ENCODE measurements around the gene C1orf226.

The C1orf226 gene

DNA sequence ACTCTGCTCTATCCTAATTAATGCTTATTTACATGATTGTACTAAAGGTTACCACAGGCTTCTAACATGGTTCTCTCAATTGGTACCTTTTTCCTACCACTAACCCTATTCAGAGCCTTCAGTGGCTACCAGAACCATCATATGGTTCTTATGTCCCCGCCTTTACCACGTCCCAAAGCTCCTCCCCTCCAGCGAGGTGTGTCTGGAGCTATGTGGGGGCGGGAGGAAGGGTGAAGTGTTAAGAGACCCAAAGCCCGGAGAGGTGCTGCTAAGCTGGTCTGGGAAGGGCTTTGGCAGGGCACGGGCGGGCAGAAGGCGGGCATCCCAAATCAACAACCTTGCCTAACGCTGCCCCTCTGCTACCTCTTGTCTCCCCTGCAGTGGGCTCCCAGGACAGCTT is 14.9 kb upstream of the C1orf226 start:
- no peak for DNase-seq

DNA sequence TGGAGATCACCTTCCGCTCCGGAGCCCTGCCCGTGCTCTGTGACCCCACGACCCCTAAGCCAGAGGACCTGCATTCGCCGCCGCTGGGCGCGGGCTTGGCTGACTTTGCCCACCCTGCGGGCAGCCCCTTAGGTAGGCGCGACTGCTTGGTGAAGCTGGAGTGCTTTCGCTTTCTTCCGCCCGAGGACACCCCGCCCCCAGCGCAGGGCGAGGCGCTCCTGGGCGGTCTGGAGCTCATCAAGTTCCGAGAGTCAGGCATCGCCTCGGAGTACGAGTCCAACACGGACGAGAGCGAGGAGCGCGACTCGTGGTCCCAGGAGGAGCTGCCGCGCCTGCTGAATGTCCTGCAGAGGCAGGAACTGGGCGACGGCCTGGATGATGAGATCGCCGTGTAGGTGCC is 14.5 kb upstream of the C1orf226 start:
- no peak for DNase-seq

DNA sequence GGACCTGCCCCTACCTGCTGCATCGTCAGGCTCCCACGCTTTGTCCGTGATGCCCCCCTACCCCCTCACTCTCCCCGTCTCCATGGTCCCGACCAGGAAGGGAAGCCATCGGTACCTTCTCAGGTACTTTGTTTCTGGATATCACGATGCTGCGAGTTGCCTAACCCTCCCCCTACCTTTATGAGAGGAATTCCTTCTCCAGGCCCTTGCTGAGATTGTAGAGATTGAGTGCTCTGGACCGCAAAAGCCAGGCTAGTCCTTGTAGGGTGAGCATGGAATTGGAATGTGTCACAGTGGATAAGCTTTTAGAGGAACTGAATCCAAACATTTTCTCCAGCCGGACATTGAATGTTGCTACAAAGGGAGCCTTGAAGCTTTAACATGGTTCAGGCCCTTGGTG is 13.8 kb upstream of the C1orf226 start:
- no peak for DNase-seq

DNA sequence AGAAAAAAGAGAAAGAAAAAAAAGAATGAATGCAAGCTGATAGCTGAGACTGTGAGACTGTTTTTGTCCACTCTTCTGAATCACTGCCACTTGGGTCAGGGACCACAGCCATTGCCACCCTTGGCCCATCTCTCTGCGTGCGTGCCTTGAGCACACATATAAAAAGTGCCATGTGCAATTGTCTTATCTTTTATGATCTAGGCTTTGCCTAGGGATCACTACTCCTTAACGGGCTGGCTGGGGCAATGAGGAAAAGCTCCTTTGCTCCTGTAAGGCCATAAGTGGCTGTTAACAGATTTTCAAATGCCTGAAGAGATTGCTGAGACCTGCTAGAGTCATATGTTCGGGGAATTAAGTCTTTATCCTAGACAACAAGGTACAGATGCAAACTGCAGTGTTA is 13.1 kb upstream of the C1orf226 start:
- DNase-seq = no peak

DNA sequence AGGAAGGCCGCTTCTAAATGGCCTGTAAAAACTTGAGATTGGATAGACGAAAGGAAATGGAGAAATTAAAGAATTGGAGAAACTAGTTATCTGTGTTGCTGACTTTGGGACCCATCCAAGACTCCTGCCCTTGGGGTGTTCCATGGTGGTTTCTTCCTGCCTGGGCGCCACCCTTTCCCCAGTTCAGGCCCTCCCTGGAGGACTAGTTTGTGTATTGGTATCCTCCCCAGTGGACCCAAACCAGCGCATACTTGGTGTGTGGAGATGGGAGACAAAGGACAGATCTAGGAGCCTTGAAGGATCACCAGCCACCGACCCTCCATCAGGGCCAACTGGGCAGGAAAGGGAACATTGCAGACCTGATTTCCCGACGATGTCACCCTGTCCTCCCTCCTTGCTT is 12.0 kb upstream of the C1orf226 start:
- no peak for DNase-seq

DNA sequence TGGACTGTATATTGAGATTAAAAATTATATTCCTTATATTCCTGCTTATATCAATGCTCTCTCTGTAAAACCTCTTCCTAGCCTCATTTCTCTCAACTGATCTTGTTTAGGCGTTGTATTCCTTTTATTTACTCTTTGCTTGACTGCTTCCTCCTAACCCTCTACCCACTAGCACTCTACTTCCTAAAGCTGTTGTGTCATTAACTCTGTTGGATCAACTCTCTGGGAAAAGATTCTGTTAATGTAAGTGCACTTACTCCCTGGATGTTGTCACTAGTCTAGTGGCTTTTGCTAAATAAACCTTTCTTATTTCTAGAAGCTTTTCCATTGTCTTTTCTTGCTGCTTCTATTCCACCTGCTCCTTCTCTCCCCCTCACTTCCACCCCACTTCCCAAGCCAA is 11.4 kb upstream of the C1orf226 start:
- no peak for DNase-seq

DNA sequence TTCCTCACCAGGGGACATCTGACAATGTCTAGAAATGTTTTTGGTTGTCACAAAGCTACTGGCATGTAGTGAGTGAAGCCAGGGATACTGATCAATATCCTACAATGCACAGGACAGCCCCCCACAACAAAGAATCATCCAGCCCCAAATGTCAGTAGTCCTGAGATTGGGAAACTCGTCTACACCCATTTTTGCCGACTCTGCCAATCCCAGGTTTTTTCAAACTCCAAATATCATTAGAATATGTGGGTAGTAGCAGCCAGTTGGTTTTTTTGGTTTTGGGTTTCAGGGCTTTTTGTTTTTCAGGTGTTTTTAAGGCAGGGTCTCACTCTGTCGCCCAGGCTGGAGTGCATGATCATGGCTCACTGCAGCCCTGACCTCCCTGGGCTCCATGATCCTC is 10.8 kb upstream of the C1orf226 start:
- no peak for DNase-seq

DNA sequence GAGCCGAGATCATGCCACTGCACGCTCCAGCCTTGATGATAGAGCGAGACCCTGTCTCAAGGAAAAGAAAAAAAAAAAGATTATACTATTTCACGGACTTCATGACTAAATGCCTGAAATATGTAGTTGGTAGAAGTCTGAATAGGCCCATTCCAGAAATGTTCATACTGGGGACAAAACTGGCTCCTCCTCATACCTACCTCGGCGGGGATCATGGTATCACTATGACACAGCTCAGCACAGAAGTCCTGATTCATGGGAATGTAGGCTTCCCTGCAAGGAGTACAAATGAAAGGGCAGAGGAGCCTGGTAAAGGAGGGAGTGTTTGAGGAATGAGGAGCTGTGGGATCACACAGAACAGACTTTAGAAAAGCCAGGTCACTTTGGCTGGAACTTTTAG is 9.9 kb upstream of the C1orf226 start:
- no peak for DNase-seq

DNA sequence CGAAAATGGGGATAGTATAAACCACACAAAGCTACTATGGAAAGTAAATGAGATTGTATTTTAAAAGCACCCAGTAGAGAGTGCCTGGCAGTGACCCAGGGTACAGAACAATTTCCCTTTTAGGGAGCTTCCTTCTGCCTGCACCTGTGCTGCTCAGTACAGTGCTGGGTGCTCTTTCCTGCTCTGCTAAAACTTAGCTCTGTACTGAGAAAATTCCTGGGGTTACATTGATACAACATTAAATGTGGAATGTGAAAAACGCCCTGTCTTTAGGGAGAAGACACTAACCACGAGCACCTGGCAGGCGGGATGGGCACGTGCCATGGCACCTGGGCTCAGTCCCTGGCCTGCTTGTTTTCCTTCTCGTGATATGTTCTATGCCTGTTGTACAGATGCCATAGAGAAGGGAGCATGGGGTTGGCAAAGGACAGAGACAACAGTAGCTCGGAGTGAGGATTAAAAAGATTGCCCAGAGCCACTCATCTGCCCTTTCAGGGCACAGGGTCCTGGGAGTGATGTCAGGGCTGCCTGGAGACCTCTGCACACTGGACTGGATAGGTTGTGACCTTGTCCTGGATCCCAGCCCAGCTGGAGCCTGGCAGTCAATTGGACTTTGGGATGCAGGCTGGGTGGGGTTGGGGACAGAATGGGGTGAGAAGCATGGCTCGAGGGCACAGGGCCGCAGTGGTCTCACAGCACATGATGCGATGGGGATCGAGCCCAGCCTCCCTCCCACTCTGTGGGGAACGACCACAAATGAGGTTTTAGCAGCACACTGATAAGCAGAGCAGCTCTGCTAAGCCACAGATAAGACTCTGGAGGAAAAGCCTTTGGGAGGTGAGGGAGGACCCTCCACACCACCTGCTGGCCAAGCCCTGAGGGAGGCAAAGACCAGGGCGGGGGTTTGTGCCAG is 9.1 kb upstream of the C1orf226 start:
- no peak for DNase-seq

DNA sequence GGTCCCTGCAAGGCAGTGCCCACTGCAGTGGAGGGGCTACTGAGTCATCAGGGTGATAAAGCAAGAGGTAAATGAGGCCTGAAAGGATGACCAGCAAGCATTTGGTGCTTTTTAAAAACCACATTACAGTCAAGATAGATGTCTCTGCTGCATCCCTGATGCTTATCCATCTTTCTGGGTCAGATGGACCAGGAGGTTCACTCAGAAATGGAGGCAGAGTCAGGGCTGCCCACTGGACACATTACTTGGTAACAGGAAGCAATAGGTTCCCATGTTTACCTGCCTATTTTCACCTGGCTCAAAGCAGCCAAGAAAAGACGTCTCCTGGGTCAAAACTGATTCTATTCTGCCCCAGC is 8.5 kb upstream of the C1orf226 start:
- no peak for DNase-seq

DNA sequence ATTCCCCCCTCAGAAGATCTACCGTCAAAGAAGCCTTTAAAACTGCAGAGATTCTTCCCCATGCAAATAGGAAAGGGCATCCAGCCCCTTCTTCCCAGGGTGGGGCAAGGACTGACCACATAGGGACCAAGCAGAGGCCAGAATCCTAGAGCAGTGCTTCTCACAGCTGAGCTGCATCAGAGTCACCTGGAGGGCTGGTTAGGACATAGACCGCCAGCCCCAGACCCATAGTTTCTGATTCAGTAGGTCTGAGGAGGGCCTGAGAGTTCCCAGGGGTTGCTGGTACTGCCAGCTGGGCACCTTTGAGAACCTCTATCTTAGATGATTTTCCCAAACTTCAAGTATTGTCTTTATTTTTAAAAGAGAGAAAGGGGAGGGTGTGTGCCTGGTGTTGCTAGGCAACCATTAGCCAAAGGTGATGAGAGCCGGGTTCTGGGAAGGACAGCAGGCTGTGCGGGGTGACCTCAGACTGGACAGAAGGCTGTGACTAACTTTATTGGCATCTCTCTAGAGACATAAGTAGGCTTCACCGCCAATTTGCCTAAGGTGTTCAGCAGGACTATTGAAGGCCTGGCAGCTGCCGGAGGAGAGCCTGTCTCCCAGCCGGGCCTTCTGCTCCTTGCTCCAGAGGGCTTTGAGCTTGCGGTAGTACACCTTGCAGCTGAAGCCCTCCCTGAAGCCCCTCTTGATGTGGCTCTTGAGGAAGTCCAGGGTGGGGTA is 7.8 kb upstream of the C1orf226 start:
- no peak for DNase-seq

DNA sequence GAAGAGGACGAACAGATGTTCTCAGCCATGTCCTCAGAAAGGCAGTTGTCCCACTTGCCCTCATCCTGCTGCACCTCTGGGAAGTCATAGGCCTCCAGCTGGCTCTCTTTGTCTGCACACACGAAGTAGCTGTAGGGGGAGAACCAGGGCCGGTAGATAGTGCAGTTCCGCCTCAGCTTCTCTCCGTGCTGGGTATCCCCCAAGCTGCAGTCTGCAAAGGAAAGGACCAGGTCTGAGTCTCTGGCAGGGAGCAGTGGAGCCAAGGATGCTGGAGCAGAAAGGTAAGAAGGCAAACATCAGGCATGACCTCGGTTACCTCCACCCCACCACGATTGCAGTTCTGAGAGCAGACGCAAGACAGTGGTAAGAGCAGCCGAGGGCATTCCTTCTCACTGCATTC is 7.1 kb upstream of the C1orf226 start:
- no peak for DNase-seq

DNA sequence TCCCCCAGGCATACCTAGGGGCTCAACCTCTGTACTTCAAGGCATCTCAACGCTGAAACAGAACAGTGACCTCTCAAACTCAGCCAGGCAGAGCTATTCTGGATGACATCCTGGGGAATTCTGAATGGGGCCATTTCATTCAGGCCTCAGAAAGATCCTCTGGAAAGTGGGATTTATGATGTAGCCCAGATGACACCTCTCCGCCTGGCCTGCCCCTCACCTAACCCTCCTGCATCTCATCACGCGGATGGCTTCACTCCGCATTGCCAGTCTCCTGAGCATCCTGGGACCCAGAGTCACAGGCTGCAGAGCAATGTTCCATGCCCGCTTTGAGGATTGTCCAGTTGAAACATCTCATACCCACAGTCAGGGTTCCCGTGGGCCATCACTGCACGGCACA is 6.1 kb upstream of the C1orf226 start:
- no peak for DNase-seq

DNA sequence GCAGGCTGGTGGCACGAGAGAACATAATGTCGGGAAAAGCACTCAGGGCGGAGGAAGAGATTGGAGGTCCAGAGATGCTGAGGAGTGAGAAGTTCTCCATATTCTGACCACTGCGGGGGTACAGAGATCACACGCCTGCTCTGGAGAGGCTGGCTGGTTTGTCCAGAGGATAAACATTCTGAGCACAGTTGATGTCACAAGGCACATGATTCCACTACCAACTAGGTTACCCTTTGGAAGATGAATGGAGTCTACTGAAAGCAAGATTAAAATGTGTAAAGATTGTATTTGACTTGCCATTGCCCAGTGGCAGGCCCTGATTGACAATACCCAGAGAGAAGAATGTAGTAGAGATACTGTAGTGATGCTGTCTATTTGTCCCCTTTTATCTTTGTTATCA is 4.8 kb upstream of the C1orf226 start, which contains the start of gene SPATA46:
Gene SPATA46, minus strand, starts transcription at position 164 of the 400 bp plus-strand sequence. Its CDS starts 64 bp downstream, at position 100.
- DNase-seq = no peak

DNA sequence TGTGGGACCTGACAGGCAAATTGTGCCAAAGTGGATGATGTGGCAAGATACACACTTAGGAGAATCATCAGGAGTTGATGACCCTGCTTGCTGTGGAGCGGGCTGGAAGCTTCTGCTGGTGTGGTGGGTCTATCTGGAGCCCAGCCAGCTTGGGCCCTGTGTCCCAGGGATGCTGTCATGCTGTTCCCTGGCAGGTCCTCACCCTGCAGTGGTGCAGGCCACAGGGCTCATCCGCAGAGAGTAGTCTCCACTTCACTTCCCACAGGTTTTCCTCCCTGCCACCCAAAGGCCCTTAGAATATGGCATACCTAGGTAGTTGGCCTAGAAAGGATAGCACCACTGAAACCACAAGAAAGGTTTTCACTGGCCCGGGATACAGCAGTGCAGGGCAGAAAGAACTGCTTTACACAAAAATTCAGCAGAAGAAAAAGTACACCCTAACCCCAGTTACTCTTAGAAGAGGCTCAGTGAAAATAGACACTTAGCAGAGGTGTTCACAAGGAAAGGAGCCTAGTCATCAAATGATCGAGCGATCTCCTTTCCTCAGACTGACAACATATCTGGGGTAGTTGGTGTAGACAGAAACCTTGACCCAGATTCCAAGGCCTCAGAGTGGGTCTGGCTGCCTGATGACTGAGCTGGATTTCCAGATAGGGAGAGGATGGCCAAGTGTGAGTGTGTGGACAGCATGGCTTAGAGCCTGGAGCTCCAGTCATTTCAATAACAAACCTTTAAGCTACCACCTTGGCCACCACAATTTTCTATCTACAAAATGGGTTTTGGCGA is 1.3 kb upstream of the C1orf226 start:
- DNase-seq = no peak

DNA sequence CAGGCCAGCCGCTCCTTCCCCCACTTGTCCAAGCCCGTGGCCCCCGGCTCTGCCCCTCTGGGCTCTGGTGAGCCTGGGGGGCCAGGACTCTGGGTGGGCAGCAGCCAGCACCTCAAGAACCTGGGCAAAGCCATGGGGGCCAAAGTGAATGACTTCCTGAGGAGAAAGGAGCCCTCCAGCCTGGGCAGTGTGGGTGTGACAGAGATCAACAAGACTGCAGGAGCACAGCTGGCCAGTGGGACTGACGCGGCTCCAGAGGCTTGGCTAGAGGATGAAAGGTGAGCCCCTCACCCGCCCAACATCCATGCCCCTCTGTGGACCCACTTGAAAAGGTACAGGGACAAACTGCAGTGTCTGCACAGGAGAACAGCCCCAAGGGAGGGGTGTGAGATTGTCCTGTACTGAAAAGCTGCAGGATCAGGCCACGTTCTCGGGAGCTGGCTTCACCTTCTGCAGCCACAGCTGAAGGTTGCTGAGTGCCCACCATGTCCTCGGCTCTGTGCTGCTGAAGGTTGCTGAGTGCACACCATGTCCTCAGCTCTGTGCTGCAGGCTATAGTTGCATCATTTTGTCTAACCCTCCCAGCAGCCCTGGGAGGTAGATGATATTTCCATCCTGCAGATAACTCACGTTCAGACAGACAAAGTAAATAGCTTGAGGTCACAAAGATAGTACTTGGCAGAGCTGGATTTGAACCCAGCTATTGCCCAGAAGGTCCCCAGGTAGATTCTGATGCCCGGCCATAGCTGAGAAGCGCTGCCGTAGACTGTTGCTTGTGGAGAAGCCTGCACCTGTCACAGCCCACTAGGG is 618 bp downstream of the C1orf226 start:
- DNase-seq = no peak

DNA sequence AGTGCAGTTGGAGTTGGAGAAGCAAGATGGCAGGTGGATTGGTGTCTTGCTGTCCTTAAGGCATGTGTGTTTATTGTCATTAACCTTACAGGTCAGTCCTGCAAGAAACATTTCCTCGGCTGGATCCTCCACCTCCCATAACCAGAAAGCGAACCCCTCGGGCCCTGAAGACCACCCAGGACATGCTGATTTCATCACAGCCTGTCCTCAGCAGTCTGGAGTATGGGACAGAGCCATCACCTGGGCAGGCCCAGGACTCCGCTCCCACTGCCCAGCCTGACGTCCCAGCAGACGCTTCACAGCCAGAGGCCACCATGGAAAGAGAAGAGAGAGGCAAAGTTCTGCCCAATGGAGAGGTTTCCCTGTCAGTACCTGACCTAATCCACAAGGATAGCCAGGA is 1.6 kb downstream of the C1orf226 start:
- DNase-seq = no peak

DNA sequence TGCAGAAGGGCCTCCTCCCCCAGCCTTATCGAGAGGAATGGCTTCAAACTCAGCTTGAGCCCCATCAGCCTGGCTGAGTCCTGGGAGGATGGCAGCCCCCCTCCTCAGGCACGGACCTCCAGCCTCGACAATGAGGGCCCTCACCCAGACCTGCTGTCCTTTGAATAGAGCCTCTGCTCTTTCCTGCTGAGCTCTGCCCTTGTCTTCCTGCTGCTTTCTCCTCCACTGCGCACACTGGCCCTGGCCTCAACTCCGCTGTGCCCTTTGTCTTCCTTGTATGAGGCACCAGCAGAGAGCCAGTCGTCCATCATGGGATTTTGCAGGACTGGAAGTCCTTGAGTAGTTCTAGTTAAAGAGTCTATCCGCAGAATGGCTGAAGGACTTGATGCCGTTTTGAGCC is 2.0 kb downstream of the C1orf226 start:
- no peak for DNase-seq

DNA sequence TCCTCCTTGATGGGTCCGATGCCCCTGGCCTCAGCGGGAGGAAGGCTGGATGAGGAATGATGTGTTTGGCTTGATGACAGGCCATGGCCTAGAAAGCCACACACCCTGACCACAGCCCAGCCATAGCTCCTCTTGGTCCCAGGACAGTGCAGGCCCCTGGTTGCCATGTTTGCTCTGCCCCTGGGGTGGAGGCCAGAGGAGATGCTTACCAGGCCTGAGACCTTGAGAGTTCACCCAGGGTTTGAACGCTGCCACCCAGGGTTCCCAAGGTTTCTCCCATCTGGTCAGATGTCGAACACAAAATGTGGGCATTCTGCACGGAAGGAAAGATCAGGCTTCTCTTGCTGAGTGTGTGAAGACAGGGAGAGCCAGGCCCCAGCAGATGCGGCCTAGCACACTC is 2.6 kb downstream of the C1orf226 start:
- no peak for DNase-seq

DNA sequence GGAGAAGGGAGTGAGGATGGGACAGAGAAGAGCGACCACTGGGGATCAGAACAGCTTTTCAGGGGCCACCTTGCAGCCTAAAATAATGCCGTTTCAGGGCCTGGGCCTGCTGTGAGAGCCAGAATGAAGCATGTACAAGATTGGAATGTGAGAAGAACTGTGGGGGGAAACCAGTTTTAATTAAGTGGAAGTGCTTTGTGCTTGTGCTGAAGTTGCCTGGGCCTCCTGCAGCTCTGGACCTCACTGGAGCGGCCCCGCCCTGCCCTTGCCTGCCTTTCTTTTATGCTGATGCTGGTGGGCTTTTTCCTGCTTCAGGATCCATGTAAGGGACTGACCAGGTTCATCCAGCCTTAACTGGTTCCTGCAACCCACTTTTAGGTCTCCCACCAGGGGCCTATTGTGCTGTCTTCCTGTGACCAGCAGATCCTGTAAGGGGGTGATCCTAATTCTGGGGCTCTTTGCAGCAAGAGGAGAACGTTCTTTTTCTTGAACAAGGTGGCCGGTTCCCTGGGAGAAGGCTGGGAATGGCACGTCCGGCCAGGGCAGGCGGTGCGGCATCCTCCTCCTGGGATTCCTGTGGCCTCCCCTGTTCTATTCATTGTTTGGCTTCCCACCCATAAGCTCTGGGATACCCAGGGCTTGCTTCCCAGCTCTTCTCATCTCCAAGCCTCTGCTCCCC is 3.2 kb downstream of the C1orf226 start:
- DNase-seq = no peak

DNA sequence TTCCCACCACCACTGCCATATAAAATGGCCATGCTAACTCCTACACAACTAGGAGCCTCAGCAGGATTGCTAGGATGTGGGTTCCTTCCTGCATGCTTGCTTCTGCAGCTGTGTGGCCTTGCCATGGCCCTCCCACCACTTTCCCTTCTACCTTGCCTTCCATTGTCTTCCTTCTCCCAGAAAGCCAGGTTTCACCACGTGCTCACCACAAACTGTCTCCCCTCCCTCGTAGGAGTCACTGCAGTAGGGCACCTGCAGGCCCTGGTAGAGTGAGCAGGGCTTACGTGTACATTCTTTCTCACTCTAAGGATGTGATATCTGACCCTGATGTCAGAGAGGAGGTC is 3.7 kb downstream of the C1orf226 start:
- DNase-seq = no peak

DNA sequence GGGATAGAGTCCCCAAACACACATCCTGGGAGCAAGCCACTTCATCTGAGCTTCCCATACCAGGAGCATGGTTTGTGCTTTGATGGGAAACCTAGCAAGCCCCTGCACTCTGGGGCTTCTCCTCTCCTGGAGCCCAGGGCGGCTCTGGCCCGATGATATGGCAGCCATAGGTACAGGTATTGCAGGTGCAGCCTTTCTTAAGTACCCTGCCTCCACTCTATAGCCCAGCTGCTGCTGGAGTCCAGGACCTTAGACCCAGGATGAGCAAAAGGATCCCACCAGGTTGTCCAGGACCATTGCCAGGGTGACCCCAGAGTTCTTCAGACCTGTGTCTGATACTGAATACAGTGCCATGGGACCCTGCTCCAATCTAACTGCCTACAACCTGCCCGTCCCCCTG is 4.2 kb downstream of the C1orf226 start:
- DNase-seq = no peak
